Activated CD8-positive, alpha-beta T cell treated with anti-CD3 and anti-CD28 coated beads, Interleukin-2, amount 10 ng/mL, durations not matched to agents 7 days and 5 days (primary cell): ENCODE results near the gene WDR53. TPM values are rescaled to one million over a fixed set of nuclear protein-coding genes. Genes with fewer than 3 reads are reported as not detected.
"Not testable (repeated sequence)": the region's sequence is repeated elsewhere in the genome, so short reads cannot be mapped to it uniquely, and the experiment has no call there.

ENCODE experiments used
- ATAC-seq: fragments of 150-1000 bp; cut with Tn5 transposase; one replicate; pipeline ENCODE4 v1.10.0; 2021; ENCODE audit warnings: moderate library complexity
- CTCF ChIA-PET: fragments of 350-600 bp; sonication (Branson Sonifier 250); formaldehyde crosslinking; loops from one replicate; lab custom pipeline; 2021; ENCODE audit warnings: antibody characterized with exemption; lab: Charles Lee
- POLR2A ChIA-PET: fragments of 350-600 bp; sonication (Branson Sonifier 250); formaldehyde crosslinking; loops from one replicate; lab custom pipeline; 2021; ENCODE audit warnings: antibody characterized with exemption; lab: Charles Lee
- DNase-seq: peaks from one replicate; pipeline ENCODE4 v3.0.0-alpha.2; 2020
- H3K27ac Mint-ChIP-seq: one replicate; pipeline ENCODE4 v1.8.0; 2021; ENCODE audit warnings: mild to moderate bottlenecking, mixed read lengths
- H3K27me3 Mint-ChIP-seq: one replicate; pipeline ENCODE4 v1.8.0; 2021; ENCODE audit warnings: low read depth, mixed read lengths
- H3K36me3 Mint-ChIP-seq: one replicate; pipeline ENCODE4 v1.8.0; 2021; ENCODE audit warnings: low read depth, mixed read lengths
- H3K4me1 Mint-ChIP-seq: one replicate; pipeline ENCODE4 v1.8.0; 2021; ENCODE audit warnings: low read depth, mixed read lengths
- H3K4me3 Mint-ChIP-seq: one replicate; pipeline ENCODE4 v1.8.0; 2021; ENCODE audit warnings: mild to moderate bottlenecking, mixed read lengths
- H3K9me3 Mint-ChIP-seq: one replicate; pipeline ENCODE4 v1.8.0; 2022; ENCODE audit warnings: mixed read lengths; ENCODE audit not compliant: insufficient read depth
- total RNA-seq, 2 experiments: library from RNA; stranded (reverse); gene quantifications; one replicate each; pipeline ENCODE4 v1.2.3, GENCODE V29; 2021

WDR53 gene
- total RNA-seq, 2 experiments from 2014 or later, result 21.0 to 21.8 TPM

- peak; percentile 76 for DNase-seq
- Mint-ChIP-seq H3K27ac (no peak overlapping the region), H3K4me1 (peaks cover 3% of the 10 kb centered on the region), H3K27me3 (peaks cover 7% of the 10 kb centered on the region), H3K36me3 (no peaks in the 10 kb centered on the region), H3K9me3 (no peaks in the 10 kb centered on the region), H3K4me3 (no peak overlapping the region)
- ATAC-seq, result peak; percentile 39
- ChIA-PET CTCF (interaction anchor here (0.6 to 2.2 kb wide), 6 partner anchors 8 to 262 kb away, joined by 3 to 11 read pairs (median 4); no protein-coding TSS in a partner anchor), POLR2A (no interaction called here)
Measured at GRCh38 chr3:196537319-196537984, 30.9 kb downstream of the WDR53 start.

GRCh38 chr3:196533260-196533681, 35.1 kb downstream of the WDR53 start:
- no peaks in the 10 kb centered on the region for H3K36me3 Mint-ChIP-seq
- no peak overlapping the region for H3K4me3 Mint-ChIP-seq
- peaks cover 12% of the 10 kb centered on the region for H3K27me3 Mint-ChIP-seq
- no peak overlapping the region for H3K27ac Mint-ChIP-seq
- DNase-seq, result no peak
- H3K4me1 Mint-ChIP-seq, result peaks cover 11% of the 10 kb centered on the region
- POLR2A ChIA-PET, result no interaction called here
- ATAC-seq, result no peak
- peaks cover 3% of the 10 kb centered on the region for H3K9me3 Mint-ChIP-seq
- CTCF ChIA-PET, result interaction anchor here (1.2 kb wide), 1 partner anchor 11 kb away, joined by 6 read pairs; no protein-coding TSS in a partner anchor

- Mint-ChIP-seq H3K27me3 (peaks cover 12% of the 10 kb centered on the region), H3K9me3 (peaks cover 3% of the 10 kb centered on the region), H3K4me1 (peaks cover 11% of the 10 kb centered on the region), H3K36me3 (no peaks in the 10 kb centered on the region), H3K4me3 (no peak overlapping the region), H3K27ac (no peak overlapping the region)
- CTCF ChIA-PET, result interaction anchor here (1.0 to 1.1 kb wide), 2 partner anchors 8 to 12 kb away, joined by 3 read pairs; no protein-coding TSS in a partner anchor
- POLR2A ChIA-PET, result no interaction called here
- ATAC-seq (no peak), DNase-seq (no peak)
Measured at GRCh38 chr3:196531418-196531817, 36.9 kb downstream of the WDR53 start.

GRCh38 chr3:196528639-196529233, 39.6 kb downstream of the WDR53 start:
- H3K9me3 Mint-ChIP-seq, result peaks cover 3% of the 10 kb centered on the region
- ATAC-seq, result peak; percentile 100

GRCh38 chr3:196525141-196525540, 43.2 kb downstream of the WDR53 start:
- ChIA-PET CTCF (interaction anchor here (1.1 to 3.9 kb wide), 4 partner anchors 10 to 79 kb away, joined by 3 to 12 read pairs (median 5); no protein-coding TSS in a partner anchor), POLR2A (no interaction called here)
- H3K36me3 Mint-ChIP-seq, result peaks cover 10% of the 10 kb centered on the region
- no peak overlapping the region for H3K27ac Mint-ChIP-seq
- H3K27me3 Mint-ChIP-seq, result peaks cover 6% of the 10 kb centered on the region
- peaks cover 11% of the 10 kb centered on the region for H3K4me1 Mint-ChIP-seq
- no peak for DNase-seq
- peaks cover 17% of the 10 kb centered on the region for H3K9me3 Mint-ChIP-seq
- no peak for ATAC-seq
- H3K4me3 Mint-ChIP-seq, result no peak overlapping the region

More at GRCh38 chr3:196528639-196529233, 39.6 kb downstream of the WDR53 start:
- CTCF ChIA-PET, result interaction anchor here (0.5 to 3.5 kb wide), 57 partner anchors 8 to 441 kb away, joined by 3 to 22 read pairs (median 4); partner anchors contain the start of genes DYNLT2B, FBXO45, NCBP2 and NRROS
- Mint-ChIP-seq H3K27me3 (peaks cover 13% of the 10 kb centered on the region), H3K4me3 (peak overlapping the region; percentile 62), H3K27ac (peak overlapping the region; percentile 25), H3K4me1 (peaks cover 11% of the 10 kb centered on the region), H3K36me3 (no peaks in the 10 kb centered on the region)
- peak; percentile 84 for DNase-seq
- POLR2A ChIA-PET, result interaction anchor here (0.9 to 1.2 kb wide), 4 partner anchors 10 to 211 kb away, joined by 3 to 6 read pairs (median 4); partner anchors contain the start of genes DYNLT2B, FBXO45 and WDR53

- no peak for DNase-seq
- peaks cover 24% of the 10 kb centered on the region for H3K9me3 Mint-ChIP-seq
- peaks cover 6% of the 10 kb centered on the region for H3K27me3 Mint-ChIP-seq
- POLR2A ChIA-PET, result no interaction called here
- no peak overlapping the region for H3K27ac Mint-ChIP-seq
- H3K4me3 Mint-ChIP-seq, result no peak overlapping the region
- H3K4me1 Mint-ChIP-seq, result peaks cover 11% of the 10 kb centered on the region
- H3K36me3 Mint-ChIP-seq, result peaks cover 14% of the 10 kb centered on the region
- ATAC-seq, result no peak
- CTCF ChIA-PET, result interaction anchor here (1.1 to 3.9 kb wide), 7 partner anchors 10 to 85 kb away, joined by 3 to 12 read pairs (median 4); no protein-coding TSS in a partner anchor
Measured at GRCh38 chr3:196524527-196524926, 43.8 kb downstream of the WDR53 start.

GRCh38 chr3:196523841-196524240, 44.5 kb downstream of the WDR53 start:
- H3K4me1 Mint-ChIP-seq, result peaks cover 7% of the 10 kb centered on the region
- peaks cover 30% of the 10 kb centered on the region for H3K9me3 Mint-ChIP-seq
- H3K36me3 Mint-ChIP-seq, result peaks cover 17% of the 10 kb centered on the region
- no peak overlapping the region for H3K4me3 Mint-ChIP-seq
- peaks cover 6% of the 10 kb centered on the region for H3K27me3 Mint-ChIP-seq
- ATAC-seq, result no peak
- ChIA-PET POLR2A (no interaction called here), CTCF (interaction anchor here (1.1 to 3.9 kb wide), 10 partner anchors 8 to 153 kb away, joined by 3 to 12 read pairs (median 4); no protein-coding TSS in a partner anchor)
- no peak for DNase-seq
- H3K27ac Mint-ChIP-seq, result no peak overlapping the region

GRCh38 chr3:196521291-196521690, 47.1 kb downstream of the WDR53 start:
- H3K4me1 Mint-ChIP-seq, ATAC-seq, H3K27ac Mint-ChIP-seq, H3K27me3 Mint-ChIP-seq, DNase-seq, POLR2A ChIA-PET, H3K4me3 Mint-ChIP-seq: not testable (repeated sequence)
- H3K9me3 Mint-ChIP-seq, result peaks cover 37% of the 10 kb centered on the region
- H3K36me3 Mint-ChIP-seq, result peaks cover 17% of the 10 kb centered on the region
- CTCF ChIA-PET, result interaction anchor here (0.7 to 2.0 kb wide), 8 partner anchors 8 to 365 kb away, joined by 3 to 6 read pairs (median 3); no protein-coding TSS in a partner anchor

- peaks cover 38% of the 10 kb centered on the region for H3K9me3 Mint-ChIP-seq
- H3K36me3 Mint-ChIP-seq, result peaks cover 17% of the 10 kb centered on the region
- CTCF ChIA-PET, result interaction anchor here (0.6 to 2.3 kb wide), 4 partner anchors 9 to 446 kb away, joined by 3 to 13 read pairs (median 4); no protein-coding TSS in a partner anchor
- no peak overlapping the region for H3K27ac Mint-ChIP-seq
- POLR2A ChIA-PET, result interaction anchor here (1.0 kb wide), 1 partner anchor 17 kb away, joined by 5 read pairs; no protein-coding TSS in a partner anchor
- H3K27me3 Mint-ChIP-seq, result peaks cover 2% of the 10 kb centered on the region
- ATAC-seq, result no peak
- H3K4me1 Mint-ChIP-seq, result no peaks in the 10 kb centered on the region
- no peak overlapping the region for H3K4me3 Mint-ChIP-seq
- DNase-seq, result peak; percentile 34
Measured at GRCh38 chr3:196519718-196520082, 48.7 kb downstream of the WDR53 start.

- Mint-ChIP-seq H3K4me3 (no peak overlapping the region), H3K27me3 (peaks cover 2% of the 10 kb centered on the region), H3K4me1 (no peaks in the 10 kb centered on the region), H3K27ac (no peak overlapping the region), H3K9me3 (peaks cover 38% of the 10 kb centered on the region), H3K36me3 (peaks cover 17% of the 10 kb centered on the region)
- peak; percentile 55 for ATAC-seq
- CTCF ChIA-PET, result interaction anchor here (0.6 to 2.3 kb wide), 4 partner anchors 10 to 445 kb away, joined by 3 to 13 read pairs (median 4); no protein-coding TSS in a partner anchor
- peak; percentile 75 for DNase-seq
- POLR2A ChIA-PET, result interaction anchor here (1.0 kb wide), 1 partner anchor 17 kb away, joined by 5 read pairs; no protein-coding TSS in a partner anchor
Measured at GRCh38 chr3:196518966-196519717, 49.2 kb downstream of the WDR53 start.

- POLR2A ChIA-PET, result no interaction called here
- Mint-ChIP-seq H3K4me1 (no peaks in the 10 kb centered on the region), H3K4me3 (no peak overlapping the region), H3K36me3 (peaks cover 17% of the 10 kb centered on the region), H3K27me3 (no peaks in the 10 kb centered on the region), H3K27ac (no peak overlapping the region), H3K9me3 (peaks cover 38% of the 10 kb centered on the region)
- CTCF ChIA-PET, result interaction anchor here (1.1 to 2.3 kb wide), 3 partner anchors 11 to 32 kb away, joined by 3 to 13 read pairs (median 5); no protein-coding TSS in a partner anchor
- no peak for DNase-seq
- no peak for ATAC-seq
Measured at GRCh38 chr3:196517919-196518318, 50.4 kb downstream of the WDR53 start.
